Right cardiac atrium (tissue), 5 donors: ENCODE results near the gene ATP2B2. TPM values are rescaled to one million over a fixed set of nuclear protein-coding genes. Genes with fewer than 3 reads are reported as not detected.

Experiments used
- ATAC-seq, 2 donors: fragments of 200-7000 bp; cut with Tn5 transposase; one replicate each; pipeline versions ENCODE4 v1.8.0 to v1.9.1; 2020; ENCODE audit warnings: moderate library complexity in 2 of 2, mild to moderate bottlenecking in 1 of 2
- DNase-seq, 3 donors: peaks; one replicate each; pipeline ENCODE4 v3.0.0-alpha.2; 2020
- H3K27ac ChIP-seq: one replicate; pipeline ENCODE4 v1.5.1; 2013; ENCODE audit warnings: mild to moderate bottlenecking, low read length, control low read depth, moderate library complexity
- H3K27me3 ChIP-seq: one replicate; pipeline ENCODE4 v1.6.1; 2013; ENCODE audit not compliant: control insufficient read depth, insufficient read depth
- H3K4me1 ChIP-seq: one replicate; pipeline ENCODE4 v1.6.1; 2013; ENCODE audit warnings: low read length; ENCODE audit not compliant: control insufficient read depth, insufficient read depth
- H3K4me3 ChIP-seq: one replicate; pipeline ENCODE4 v1.5.1; 2013; ENCODE audit warnings: low read length, control low read depth
- H3K9me3 ChIP-seq: one replicate; pipeline ENCODE4 v1.6.1; 2013; ENCODE audit warnings: low read length; ENCODE audit not compliant: control insufficient read depth
- WGBS: extraction: QIAGEN DNeasy Blood & Tissue Kit; methylation state at CpG from one replicate; pipeline ENCODE4 v1.1.7; 2013; 5-methylcytosine and 5-hydroxymethylcytosine counted together
- intact Hi-C, 4 donors: fragments of 100-400 bp; cut with DNase I; formaldehyde crosslinking; loops; one replicate each; pipeline versions ENCODE4 v1.11.0 to v1.14.0; 2022 to 2023
- polyA plus RNA-seq: library from polyadenylated mRNA; stranded (reverse); fragments of 200-250 nt; gene quantifications from one replicate; pipeline ENCODE4 v1.2.3, GENCODE V29; 2013
- total RNA-seq, 4 donors: library from RNA; stranded (reverse); fragmentation: NEBNext Ultra II Directional; extraction: Animal tissue kit (Norgen Biotek cat#: 25700); gene quantifications; one replicate each; pipeline ENCODE4 v1.2.1, GENCODE V29; 2021
- donor health status: healthy with polysubstance abuse.
- donor health status: DM: no; HTN: yes; CAD: no.
- donor health status: DM: no; HTN: no; CAD: no.
- donor health status: DM: no; HTN: yes; CAD: no; lungs with severe emphysema.
- donor health status: DM: yes; HTN: yes; CAD: no.

Gene ATP2B2
- total and polyA plus RNA-seq, 5 donors = 0.14 to 0.36 (median 0.20) TPM

- H3K4me3 ChIP-seq = no peak overlapping the region
- no peak for DNase-seq
- no peak for ATAC-seq
- intact Hi-C loops = no loop called here
- WGBS = 93% methylated on average over 23 of the region's 23 CpGs
- peaks cover 4% of the 10 kb centered on the region for H3K4me1 ChIP-seq
- H3K27me3 ChIP-seq = no peaks in the 10 kb centered on the region
- no peak overlapping the region for H3K27ac ChIP-seq
- H3K9me3 ChIP-seq = no peaks in the 10 kb centered on the region
These were observed 129.9 kb downstream of the ATP2B2 start for GRCh38 chr3:10375296-10376053.

DNA sequence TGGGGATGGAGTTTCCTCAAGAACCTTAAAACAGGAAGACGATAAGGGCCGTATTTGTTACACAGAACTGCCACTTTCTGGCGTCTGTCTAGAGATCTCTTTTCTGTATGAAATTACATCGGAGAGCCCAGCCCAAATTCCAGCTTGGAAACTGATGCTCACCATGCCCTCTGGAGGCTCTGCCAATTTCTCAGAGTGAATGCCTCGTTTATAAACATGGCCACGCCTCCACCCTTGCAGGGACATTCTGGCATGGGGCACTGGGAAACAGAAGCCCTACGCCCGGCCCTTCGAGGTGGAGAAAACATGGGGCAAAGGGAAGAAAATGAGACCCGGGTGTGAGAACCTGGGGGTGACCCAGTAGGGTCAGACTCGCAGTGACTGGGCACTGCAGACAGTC is 131.1 kb downstream of the ATP2B2 start:
- DNase-seq (no peak), ATAC-seq (no peak)
- no peaks in the 10 kb centered on the region for H3K9me3 ChIP-seq
- peaks cover 4% of the 10 kb centered on the region for H3K4me1 ChIP-seq
- H3K4me3 ChIP-seq = no peak overlapping the region
- intact Hi-C loops = no loop called here
- H3K27me3 ChIP-seq = no peaks in the 10 kb centered on the region
- H3K27ac ChIP-seq = no peak overlapping the region
- WGBS = 71% methylated on average over 11 of the region's 11 CpGs

- Histone ChIP-seq H3K4me1 (peaks cover 4% of the 10 kb centered on the region), H3K27me3 (no peaks in the 10 kb centered on the region), H3K4me3 (no peak overlapping the region), H3K27ac (no peak overlapping the region), H3K9me3 (no peaks in the 10 kb centered on the region)
- 79% methylated on average over 11 of the region's 11 CpGs for WGBS
- no peak for DNase-seq
- ATAC-seq = no peak
- intact Hi-C loops = no loop called here
These were observed 131.6 kb downstream of the ATP2B2 start for GRCh38 chr3:10373686-10374261.

- H3K27ac ChIP-seq = no peak overlapping the region
- H3K4me1 ChIP-seq = peaks cover 1% of the 10 kb centered on the region
- H3K9me3 ChIP-seq = no peaks in the 10 kb centered on the region
- ATAC-seq (no peak), DNase-seq (no peak)
- H3K27me3 ChIP-seq = no peaks in the 10 kb centered on the region
- no peak overlapping the region for H3K4me3 ChIP-seq
- intact Hi-C loops = no loop called here
- 95% methylated on average over 10 of the region's 10 CpGs for WGBS
These were observed 133.6 kb downstream of the ATP2B2 start for GRCh38 chr3:10371789-10372188.

- DNase-seq = no peak
- Histone ChIP-seq H3K27ac (no peak overlapping the region), H3K27me3 (no peaks in the 10 kb centered on the region), H3K4me3 (no peak overlapping the region), H3K4me1 (no peaks in the 10 kb centered on the region), H3K9me3 (no peaks in the 10 kb centered on the region)
- intact Hi-C loops = no loop called here
- 61% methylated on average over 3 of the region's 3 CpGs for WGBS
- ATAC-seq = no peak
These were observed 134.2 kb downstream of the ATP2B2 start for GRCh38 chr3:10371167-10371566.

DNA sequence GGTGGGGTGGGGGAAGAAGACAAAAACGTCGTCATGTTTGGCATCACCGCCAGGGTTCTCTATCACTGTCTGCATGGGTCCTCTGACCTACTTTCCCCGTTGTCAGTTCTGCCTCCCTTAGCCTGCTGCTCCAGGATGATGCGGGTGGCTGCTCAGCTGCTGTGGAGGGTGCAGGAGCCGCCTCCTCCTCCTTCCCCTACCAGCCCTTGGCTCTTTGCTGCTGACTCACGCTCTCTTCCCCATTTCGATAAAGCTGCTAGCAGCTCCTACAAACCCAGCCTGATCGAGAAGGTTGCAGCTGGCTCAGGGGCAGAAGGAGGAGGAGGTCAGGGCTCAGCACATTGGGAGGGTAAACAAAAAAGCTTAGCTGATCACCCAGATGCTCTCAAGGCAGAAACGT is 135.0 kb downstream of the ATP2B2 start:
- Histone ChIP-seq H3K4me3 (no peak overlapping the region), H3K4me1 (no peaks in the 10 kb centered on the region), H3K27me3 (no peaks in the 10 kb centered on the region), H3K9me3 (no peaks in the 10 kb centered on the region), H3K27ac (no peak overlapping the region)
- DNase-seq = no peak
- ATAC-seq = no peak
- intact Hi-C loops = no loop called here
- 40% methylated on average over 10 of the region's 10 CpGs for WGBS

DNA sequence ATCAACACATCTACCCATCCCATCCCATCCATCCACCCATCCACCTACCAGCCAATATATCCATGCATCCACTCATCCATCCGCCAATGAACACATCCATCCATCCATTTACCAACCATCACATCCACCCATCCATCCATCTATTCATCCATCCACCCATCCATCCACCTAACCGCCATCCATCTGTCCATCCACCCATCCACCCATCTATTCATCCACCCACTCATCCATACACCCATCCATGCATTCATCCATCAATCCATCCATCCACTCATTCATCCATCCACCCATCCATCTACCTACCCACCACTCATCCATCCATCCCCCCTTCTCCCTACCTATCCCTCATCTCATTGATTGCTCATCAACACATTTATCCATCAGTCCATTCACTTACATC is 136.9 kb downstream of the ATP2B2 start:
- Histone ChIP-seq H3K27me3 (no peaks in the 10 kb centered on the region), H3K9me3 (no peaks in the 10 kb centered on the region), H3K4me3 (no peak overlapping the region), H3K27ac (no peak overlapping the region), H3K4me1 (no peaks in the 10 kb centered on the region)
- intact Hi-C loops = no loop called here
- 96% methylated on average over 2 of the region's 2 CpGs for WGBS
- DNase-seq (no peak), ATAC-seq (no peak)

DNA sequence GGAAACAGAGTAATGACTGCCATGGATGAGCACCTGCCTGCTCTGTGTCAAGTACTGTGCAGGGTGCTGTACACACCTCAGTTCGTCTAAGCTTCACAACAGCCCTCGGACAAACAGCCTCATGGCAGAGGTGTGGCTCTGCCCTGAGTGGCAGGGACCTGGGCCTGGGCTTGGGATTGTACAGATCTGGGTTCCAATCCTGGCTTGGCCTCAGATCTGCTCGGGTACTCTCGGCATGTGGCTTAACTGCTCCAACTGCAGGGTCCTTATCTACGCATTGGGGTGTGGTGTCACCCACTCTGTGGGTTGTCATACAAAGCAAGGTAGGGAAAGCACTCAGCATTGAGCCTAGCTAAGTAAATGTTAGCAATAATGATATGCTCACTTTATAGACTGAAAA is 137.9 kb downstream of the ATP2B2 start:
- Histone ChIP-seq H3K4me1 (no peaks in the 10 kb centered on the region), H3K4me3 (no peak overlapping the region), H3K9me3 (no peaks in the 10 kb centered on the region), H3K27me3 (no peaks in the 10 kb centered on the region), H3K27ac (no peak overlapping the region)
- ATAC-seq = no peak
- 97% methylated on average over 5 of the region's 5 CpGs for WGBS
- intact Hi-C loops = no loop called here
- DNase-seq = no peak

DNA sequence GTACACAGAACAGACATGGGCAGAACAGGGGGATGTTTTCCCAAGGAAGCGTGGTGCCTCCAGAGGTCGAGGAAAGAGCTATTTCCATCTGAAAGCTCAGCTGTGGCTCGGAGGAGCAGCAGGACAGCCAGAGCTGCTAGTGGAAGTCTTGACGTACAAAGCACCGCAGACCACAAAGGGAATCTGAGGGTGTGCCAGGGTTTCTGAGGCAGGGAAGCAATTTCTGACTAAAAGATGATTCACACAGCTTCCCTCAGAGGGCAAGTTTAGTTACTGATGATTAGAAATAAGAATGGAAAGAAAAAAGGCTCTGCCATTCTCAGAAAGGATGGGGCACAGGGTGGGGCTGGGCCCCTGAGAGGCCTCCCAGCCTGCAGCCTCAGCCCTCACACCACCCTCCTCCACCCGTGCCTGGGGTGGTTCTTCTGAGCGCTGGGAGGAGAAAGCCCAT is 138.7 kb downstream of the ATP2B2 start:
- Histone ChIP-seq H3K27me3 (no peaks in the 10 kb centered on the region), H3K4me1 (no peaks in the 10 kb centered on the region), H3K4me3 (no peak overlapping the region), H3K9me3 (no peaks in the 10 kb centered on the region), H3K27ac (no peak overlapping the region)
- intact Hi-C loops = no loop called here
- 56% methylated on average over 7 of the region's 7 CpGs for WGBS
- ATAC-seq = no peak
- no peak for DNase-seq

DNA sequence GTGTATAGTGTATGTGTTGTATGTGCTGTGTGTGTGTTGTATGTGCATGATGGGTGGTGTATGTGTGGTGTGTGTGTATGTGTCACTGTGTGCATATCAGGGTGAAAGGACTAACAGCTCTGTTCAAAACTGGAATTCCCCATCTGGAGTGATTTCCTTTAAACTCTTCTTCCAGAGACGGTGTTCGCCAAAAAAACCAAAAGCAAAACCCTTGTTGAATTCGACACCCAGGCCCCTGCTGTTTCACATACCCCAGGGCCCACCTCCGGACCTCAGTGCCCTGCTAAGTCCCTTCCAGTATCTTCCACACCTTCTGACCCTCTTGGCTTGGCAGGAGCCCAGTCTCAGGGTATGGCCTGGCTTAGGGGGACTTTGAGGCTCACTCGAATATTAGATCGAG is 139.6 kb downstream of the ATP2B2 start:
- no peaks in the 10 kb centered on the region for H3K4me1 ChIP-seq
- DNase-seq = no peak
- no peak for ATAC-seq
- no peak overlapping the region for H3K4me3 ChIP-seq
- no peak overlapping the region for H3K27ac ChIP-seq
- intact Hi-C loops = no loop called here
- no peaks in the 10 kb centered on the region for H3K27me3 ChIP-seq
- 58% methylated on average over 6 of the region's 6 CpGs for WGBS
- H3K9me3 ChIP-seq = no peaks in the 10 kb centered on the region

DNA sequence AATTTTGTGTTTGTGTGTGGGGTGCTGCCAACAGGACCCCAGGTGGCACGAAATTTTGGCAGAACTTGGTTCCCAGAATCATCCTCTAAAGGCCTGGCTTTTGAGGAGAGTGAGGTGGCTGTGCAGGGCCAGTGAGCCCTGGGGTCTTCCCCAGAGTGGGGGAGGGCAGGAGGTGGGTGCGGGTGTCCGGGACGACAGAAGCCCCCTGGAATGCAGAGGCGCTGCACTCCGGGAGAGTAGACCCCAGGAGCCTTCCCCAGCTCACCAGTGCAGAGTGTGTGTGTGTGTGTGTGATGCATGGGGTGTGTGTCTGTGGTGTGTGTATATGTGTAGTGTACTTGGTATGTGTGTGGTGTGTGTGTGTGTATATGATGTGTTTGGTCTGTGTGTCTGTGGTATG is 140.1 kb downstream of the ATP2B2 start:
- Histone ChIP-seq H3K4me3 (no peak overlapping the region), H3K4me1 (no peaks in the 10 kb centered on the region), H3K27me3 (no peaks in the 10 kb centered on the region), H3K27ac (no peak overlapping the region), H3K9me3 (no peaks in the 10 kb centered on the region)
- intact Hi-C loops = no loop called here
- 78% methylated on average over 6 of the region's 6 CpGs for WGBS
- ATAC-seq (no peak), DNase-seq (no peak)
